ENCODE measurements around the gene TXNRD2.
"Not testable (repeated sequence)": the region's sequence is repeated elsewhere in the genome, so short reads cannot be mapped to it uniquely, and the experiment has no call there.

Gene TXNRD2

DNA sequence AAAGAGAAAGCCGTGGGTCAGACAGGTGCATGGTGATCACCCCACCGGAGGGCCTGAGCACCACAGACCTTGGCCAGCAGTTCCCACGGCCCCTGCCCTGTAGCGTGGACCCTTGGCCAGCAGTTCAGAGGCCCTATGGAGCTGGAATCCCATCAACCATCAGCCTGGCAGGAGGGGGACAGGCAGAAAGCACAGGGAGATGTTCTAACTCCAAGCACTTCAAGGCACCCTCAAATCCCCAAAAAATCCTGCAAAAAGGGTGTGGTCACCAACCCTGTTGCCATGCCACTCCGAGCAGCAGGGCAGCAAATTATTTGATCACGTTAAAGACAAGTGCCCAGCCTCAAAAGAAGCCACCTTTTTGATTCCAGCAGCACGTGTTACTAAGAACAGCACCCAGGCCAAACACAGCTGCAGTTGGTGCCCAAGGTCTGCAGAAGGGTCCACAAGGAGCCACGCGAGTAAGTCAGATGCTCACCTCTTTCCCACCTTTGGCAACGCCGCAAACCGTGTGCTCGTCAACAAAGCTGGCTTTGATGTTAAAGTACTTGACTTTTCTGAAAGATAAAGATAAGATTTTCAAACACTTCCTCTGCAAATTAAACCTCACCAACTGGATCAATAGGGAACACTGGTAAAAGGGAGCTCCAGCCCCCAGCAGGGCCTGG lies 26.2 kb downstream of the TXNRD2 start:
- Mint-ChIP-seq H3K27me3 (no peaks in the 10 kb centered on the region), H3K4me3 (no peak overlapping the region), H3K4me1 (no peaks in the 10 kb centered on the region), H3K27ac (ENCODE audit: low read depth) (peak overlapping the region; percentile 32), H3K9me3 (no peaks in the 10 kb centered on the region), H3K36me3 (ENCODE audit: insufficient read depth) (peaks cover 20% of the 10 kb centered on the region)
- ATAC-seq (replicated peaks; ENCODE audit: extremely low read depth, poor library complexity, severe bottlenecking) (no peak), DNase-seq (ENCODE audit: low spot score in 2 of 2) (no peak)

DNA sequence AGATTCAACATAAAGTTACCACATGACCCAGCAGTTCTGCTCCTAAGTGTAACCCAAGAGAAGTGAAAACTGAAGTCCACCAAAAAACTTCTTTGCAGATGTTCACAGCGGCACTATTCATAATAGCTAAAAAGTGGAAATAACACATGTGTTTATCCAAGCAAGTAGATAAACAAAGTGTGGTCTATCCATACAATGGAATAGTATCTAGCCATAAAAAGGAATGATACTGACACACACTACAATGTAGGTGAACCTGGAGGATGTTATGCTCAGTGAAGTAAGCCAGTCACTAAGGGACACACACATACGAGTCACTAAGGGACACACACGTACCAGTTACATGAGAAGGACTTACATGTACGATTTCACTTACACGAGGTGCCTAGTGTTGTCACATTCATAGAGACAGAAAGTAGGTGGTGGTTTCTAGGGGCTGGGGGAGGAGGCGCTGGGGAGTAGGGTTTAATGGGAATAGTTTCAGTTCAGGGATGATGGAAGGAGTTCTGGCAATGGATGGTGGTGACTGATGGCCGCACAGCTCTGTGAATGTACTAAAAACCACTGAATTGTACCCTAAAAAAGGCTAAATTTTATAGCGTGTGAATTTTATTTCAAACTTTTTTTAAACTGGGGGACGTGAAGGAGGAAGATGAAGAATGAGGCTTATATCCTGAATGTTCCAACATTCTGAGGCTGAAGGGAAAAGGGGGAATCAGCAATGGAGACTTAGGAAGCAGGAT lies 27.2 kb downstream of the TXNRD2 start:
- H3K9me3 Mint-ChIP-seq = no peaks in the 10 kb centered on the region
- H3K36me3 Mint-ChIP-seq (ENCODE audit: insufficient read depth) = peaks cover 24% of the 10 kb centered on the region
- no peaks in the 10 kb centered on the region for H3K27me3 Mint-ChIP-seq
- H3K4me1 Mint-ChIP-seq = peaks cover 6% of the 10 kb centered on the region
- no peak for DNase-seq (ENCODE audit: low spot score in 2 of 2)
- H3K27ac Mint-ChIP-seq (ENCODE audit: low read depth) = peak overlapping the region; percentile 32
- no peak overlapping the region for H3K4me3 Mint-ChIP-seq
- ATAC-seq (replicated peaks; ENCODE audit: extremely low read depth, poor library complexity, severe bottlenecking) = no peak

DNA sequence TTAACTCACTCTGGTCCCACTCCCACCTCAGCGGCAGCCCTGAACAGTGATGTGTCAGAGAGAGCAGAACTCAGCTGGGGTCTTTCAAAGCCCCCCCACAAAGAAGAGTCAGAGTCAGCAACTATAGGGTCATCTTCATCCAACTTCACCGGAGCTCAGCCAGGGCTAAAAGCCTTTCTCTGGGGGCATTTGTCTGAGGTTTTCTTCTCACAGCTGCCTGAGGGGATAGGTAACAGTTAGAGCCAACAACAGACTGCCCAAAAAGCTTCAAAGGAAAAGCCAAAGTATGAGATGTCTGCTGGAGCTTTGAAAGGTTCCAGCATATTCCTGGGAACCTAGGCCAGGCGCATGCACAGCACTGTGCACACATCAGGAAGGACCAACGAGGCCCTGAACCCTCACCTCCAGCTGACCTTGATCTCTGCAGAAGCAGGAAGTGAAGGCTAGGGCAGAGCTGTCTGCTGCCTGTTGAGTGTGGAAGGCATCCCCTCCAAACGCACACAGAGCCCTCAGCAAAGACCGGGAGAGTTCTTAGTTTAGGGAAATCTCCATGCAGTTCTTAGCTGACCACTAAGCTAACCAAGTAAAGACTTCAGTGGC lies 28.2 kb downstream of the TXNRD2 start:
- Mint-ChIP-seq H3K36me3 (ENCODE audit: insufficient read depth) (peaks cover 25% of the 10 kb centered on the region), H3K4me1 (peaks cover 6% of the 10 kb centered on the region), H3K9me3 (no peaks in the 10 kb centered on the region), H3K27ac (ENCODE audit: low read depth) (no peak overlapping the region), H3K4me3 (no peak overlapping the region), H3K27me3 (no peaks in the 10 kb centered on the region)
- ATAC-seq (replicated peaks; ENCODE audit: extremely low read depth, poor library complexity, severe bottlenecking) = no peak
- DNase-seq (ENCODE audit: low spot score in 2 of 2) = no peak

DNA sequence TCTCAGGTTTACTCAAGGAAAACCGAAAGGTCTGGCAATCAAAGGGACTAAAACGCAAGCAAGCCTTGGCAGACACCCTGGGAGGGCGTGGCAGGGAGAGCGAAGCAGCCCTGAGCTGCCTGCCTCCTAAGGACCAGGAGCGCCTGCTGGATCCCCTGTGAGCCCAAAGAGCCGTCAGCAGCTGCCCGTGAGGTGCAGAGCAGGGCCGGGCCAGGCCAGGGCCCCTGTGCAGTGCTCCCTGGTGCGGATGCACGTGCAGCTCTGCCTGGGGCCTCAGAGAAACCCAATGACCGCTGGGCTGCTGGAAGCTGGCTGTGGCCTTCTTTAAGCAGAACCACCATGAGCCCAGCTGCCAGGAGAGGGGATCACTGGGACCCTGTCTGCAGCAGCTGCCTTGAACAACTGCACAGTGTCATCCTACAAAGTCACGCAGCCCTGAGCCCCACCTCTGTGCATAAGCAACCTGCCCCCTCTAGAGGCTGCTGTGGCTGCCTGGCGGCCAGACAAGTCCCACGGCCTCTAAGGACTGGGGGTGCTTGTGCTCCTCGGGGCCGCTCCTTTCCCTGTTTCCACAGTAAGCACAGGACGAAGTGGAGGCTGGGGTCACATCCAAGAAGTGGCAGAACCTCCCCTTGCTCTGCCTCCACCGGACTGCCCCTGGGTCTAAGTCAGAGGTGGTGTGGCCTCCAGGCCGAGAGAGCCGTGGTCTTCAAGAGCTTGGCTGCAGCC lies 29.2 kb downstream of the TXNRD2 start:
- Mint-ChIP-seq H3K27me3 (no peaks in the 10 kb centered on the region), H3K36me3 (ENCODE audit: insufficient read depth) (peaks cover 26% of the 10 kb centered on the region), H3K4me3 (no peak overlapping the region), H3K27ac (ENCODE audit: low read depth) (no peak overlapping the region), H3K4me1 (peaks cover 6% of the 10 kb centered on the region), H3K9me3 (no peaks in the 10 kb centered on the region)
- ATAC-seq (replicated peaks; ENCODE audit: extremely low read depth, poor library complexity, severe bottlenecking) (no peak), DNase-seq (ENCODE audit: low spot score in 2 of 2) (no peak)

DNA sequence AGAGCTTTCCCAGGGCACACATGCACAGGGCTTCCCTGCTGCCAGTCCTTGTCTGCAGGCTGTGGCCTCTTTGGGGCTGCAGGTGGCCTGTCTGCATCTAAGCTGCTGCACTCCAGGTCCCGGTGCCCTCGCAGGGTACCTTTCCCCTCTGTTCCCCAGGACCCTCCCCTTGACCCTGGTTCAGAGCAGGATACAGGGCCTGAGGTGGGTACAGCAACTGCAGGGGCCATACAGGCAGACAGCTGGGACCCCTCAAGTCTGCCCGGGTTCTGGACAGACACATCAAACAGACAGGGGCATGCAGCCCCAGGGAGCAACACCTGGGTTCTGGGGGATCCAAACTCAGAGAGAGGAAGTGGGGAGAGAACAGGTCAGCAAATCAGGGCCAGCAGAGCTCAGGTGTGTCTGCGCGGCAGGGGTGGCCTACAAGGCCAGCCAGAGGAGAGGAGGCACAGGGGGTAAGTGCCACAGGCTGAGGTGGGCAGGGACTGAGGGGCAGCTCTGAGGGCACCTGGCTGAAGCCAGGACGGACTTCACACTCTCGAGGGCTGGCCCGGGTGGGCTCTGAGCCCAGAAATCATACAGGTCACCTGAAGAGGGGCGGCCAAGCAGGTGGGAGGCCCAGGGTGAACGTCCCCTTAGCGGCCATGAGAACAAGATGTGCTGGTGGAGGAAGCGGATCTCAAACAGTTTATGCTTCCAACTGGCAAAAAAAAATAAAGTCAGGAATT lies 29.9 kb downstream of the TXNRD2 start:
- Mint-ChIP-seq H3K36me3 (ENCODE audit: insufficient read depth) (peaks cover 28% of the 10 kb centered on the region), H3K9me3 (no peaks in the 10 kb centered on the region), H3K4me1 (peaks cover 6% of the 10 kb centered on the region), H3K4me3 (no peak overlapping the region), H3K27ac (ENCODE audit: low read depth) (peak overlapping the region; percentile 47), H3K27me3 (no peaks in the 10 kb centered on the region)
- DNase-seq (ENCODE audit: low spot score in 2 of 2) (no peak), ATAC-seq (replicated peaks; ENCODE audit: extremely low read depth, poor library complexity, severe bottlenecking) (no peak)

DNA sequence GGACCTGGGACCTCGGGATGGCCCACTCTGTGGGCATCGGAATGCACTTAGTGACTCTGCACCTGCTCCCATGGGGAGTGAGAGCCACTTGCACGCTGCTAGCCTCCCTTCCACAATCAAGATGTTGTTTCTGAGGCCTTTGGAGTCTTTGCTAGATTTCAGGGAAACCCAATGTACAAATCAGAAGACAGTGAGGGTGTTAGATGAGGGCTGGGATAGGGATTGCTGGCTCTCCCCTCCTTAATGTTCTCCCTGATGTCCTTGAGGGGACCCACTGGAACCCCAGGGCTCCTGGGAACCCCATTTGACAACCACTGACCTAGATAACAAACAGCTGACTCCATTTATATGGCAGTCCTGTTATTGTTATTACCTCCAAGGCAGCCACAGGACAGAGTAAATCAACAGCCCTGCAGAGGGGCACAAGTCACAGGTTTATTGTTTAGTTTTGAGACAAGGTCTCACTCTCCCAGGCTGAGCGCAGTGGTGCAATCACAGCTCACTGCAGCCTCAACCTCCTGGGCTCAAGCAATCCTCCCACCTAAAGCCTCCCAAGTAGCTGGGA lies 31.4 kb downstream of the TXNRD2 start:
- ATAC-seq (replicated peaks; ENCODE audit: extremely low read depth, poor library complexity, severe bottlenecking) (no peak), DNase-seq (ENCODE audit: low spot score in 2 of 2) (no peak)
- Mint-ChIP-seq H3K36me3 (ENCODE audit: insufficient read depth) (peaks cover 31% of the 10 kb centered on the region), H3K27me3 (no peaks in the 10 kb centered on the region), H3K4me3 (peak overlapping the region; percentile 0), H3K27ac (ENCODE audit: low read depth) (peak overlapping the region; percentile 82), H3K4me1 (peaks cover 6% of the 10 kb centered on the region), H3K9me3 (no peaks in the 10 kb centered on the region)

DNA sequence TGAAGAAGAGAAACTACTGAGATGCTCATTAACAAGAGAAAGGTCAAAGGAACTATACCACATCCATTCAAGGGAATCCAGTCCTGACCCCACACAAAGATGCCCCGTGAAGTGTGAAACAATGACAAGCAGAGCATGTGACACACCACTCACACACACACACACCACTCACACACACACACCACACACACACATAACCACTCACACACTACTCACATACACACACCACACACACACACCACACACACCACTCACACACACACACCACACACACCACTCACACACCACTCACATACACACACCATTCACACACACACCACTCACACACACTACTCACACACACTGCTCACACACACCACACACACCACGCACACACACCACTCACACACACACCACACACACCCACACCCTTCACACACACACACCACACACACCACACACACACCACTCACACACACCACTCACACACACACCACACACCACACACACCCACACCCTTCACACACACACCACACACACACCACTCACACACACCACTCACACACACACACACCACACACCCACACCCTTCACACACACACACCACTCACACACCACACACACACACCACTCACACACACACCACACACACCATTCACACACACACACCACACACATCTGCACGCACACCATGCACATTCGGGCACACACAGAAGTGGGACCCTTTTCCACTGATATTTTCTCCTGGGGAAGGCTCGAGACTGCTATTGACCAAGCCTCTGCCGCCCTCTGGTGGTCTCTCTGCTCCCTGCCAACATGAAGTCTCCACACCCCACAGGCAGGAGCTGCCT lies 32.1 kb downstream of the TXNRD2 start:
- no peaks in the 10 kb centered on the region for H3K9me3 Mint-ChIP-seq
- H3K4me3 Mint-ChIP-seq = peak overlapping the region; percentile 0
- H3K36me3 Mint-ChIP-seq (ENCODE audit: insufficient read depth) = peaks cover 27% of the 10 kb centered on the region
- peak; percentile 64 for ATAC-seq (replicated peaks; ENCODE audit: extremely low read depth, poor library complexity, severe bottlenecking)
- H3K27me3 Mint-ChIP-seq = no peaks in the 10 kb centered on the region
- H3K27ac Mint-ChIP-seq (ENCODE audit: low read depth) = peak overlapping the region; percentile 82
- peak; percentile 69 to 74 for DNase-seq (ENCODE audit: low spot score in 2 of 2)
- peaks cover 6% of the 10 kb centered on the region for H3K4me1 Mint-ChIP-seq

DNA sequence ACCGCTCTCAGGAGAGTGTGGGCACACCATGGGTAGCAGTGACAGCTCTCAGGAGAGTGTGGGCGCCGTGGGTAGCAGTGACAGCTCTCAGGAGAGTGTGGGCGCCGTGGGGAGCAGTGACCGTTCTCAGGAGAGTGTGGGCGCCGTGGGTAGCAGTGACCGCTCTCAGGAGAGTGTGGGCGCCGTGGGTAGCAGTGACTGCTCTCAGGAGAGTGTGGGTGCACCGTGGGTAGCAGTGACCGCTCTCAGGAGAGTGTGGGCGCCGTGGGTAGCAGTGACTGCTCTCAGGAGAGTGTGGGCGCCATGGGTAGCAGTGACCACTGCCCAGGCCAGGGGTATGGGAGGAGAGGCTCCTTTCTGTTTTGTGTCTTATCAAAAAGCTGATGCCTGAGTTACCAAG lies 33.7 kb downstream of the TXNRD2 start:
- not testable (repeated sequence) for H3K27me3 Mint-ChIP-seq; H3K4me3 Mint-ChIP-seq; DNase-seq (ENCODE audit: low spot score in 2 of 2); H3K4me1 Mint-ChIP-seq; H3K9me3 Mint-ChIP-seq; ATAC-seq (replicated peaks; ENCODE audit: extremely low read depth, poor library complexity, severe bottlenecking)
- Mint-ChIP-seq H3K27ac (ENCODE audit: low read depth) (peak overlapping the region; percentile 39), H3K36me3 (ENCODE audit: insufficient read depth) (peaks cover 18% of the 10 kb centered on the region)

DNA sequence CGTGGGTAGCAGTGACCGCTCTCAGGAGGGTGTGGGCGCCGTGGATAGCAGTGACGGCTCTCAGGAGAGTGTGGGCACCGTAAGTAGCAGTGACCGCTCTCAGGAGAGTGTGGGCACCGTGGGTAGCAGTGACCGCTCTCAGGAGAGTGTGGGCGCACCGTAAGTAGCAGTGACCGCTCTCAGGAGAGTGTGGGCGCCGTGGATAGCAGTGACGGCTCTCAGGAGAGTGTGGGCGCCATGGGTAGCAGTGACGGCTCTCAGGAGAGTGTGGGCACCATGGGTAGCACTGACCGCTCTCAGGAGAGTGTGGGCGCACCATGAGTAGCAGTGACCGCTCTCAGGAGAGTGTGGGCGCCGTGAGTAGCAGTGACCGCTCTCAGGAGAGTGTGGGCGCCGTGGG lies 34.8 kb downstream of the TXNRD2 start:
- not testable (repeated sequence) for ATAC-seq (replicated peaks; ENCODE audit: extremely low read depth, poor library complexity, severe bottlenecking); DNase-seq (ENCODE audit: low spot score in 2 of 2); H3K4me1 Mint-ChIP-seq; H3K27me3 Mint-ChIP-seq; H3K9me3 Mint-ChIP-seq; H3K27ac Mint-ChIP-seq (ENCODE audit: low read depth); H3K4me3 Mint-ChIP-seq
- peaks cover 20% of the 10 kb centered on the region for H3K36me3 Mint-ChIP-seq (ENCODE audit: insufficient read depth)

DNA sequence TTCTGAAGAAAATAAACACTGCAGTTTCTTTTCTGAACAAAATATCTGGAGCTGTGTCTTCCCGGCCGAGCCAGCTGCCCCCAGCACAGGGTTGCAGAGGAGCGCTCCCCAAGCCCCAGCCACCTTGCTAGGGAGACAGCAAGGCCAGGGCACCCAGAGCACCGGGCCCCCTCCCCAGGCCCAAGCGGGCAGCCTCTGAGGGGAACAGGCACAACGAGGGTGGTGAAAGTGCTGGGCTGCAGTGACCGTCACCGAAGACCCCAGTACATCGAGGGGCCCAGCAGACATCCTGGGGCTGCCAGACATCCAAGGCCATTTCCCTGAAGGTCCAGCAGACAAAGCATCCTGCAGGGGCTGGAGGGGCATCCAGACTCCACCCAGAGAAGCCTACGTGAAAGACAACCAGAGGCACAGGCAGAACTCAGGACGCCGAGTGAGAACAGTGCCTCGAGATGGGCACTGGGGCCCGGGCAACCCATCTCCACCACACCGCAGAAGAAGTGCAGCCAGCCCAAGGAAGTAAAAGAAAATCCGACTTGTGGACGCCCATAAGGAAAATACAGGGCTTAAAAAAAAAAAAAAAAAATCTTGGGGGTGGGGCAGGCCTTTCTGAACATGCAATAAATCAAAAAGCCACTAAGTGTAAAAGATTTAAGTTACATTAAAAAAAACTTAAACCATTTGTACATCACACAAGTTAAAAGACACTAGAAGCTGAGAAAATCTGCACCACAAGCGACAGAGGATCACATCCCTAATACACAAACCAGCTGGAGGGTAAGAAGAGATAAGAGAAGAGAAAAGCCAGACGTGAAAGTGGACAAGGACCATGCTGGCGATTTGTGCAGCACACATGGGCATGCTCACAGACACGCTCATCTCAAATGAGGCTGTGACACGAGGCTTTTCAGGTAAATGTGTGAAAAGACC lies 36.0 kb downstream of the TXNRD2 start:
- no peak for DNase-seq (ENCODE audit: low spot score in 2 of 2)

More for the DNA sequence above, 36.0 kb downstream of the TXNRD2 start:
- peaks cover 6% of the 10 kb centered on the region for H3K4me1 Mint-ChIP-seq
- no peaks in the 10 kb centered on the region for H3K9me3 Mint-ChIP-seq
- no peak overlapping the region for H3K27ac Mint-ChIP-seq (ENCODE audit: low read depth)
- no peak for ATAC-seq (replicated peaks; ENCODE audit: extremely low read depth, poor library complexity, severe bottlenecking)
- H3K4me3 Mint-ChIP-seq = no peak overlapping the region
- peaks cover 17% of the 10 kb centered on the region for H3K36me3 Mint-ChIP-seq (ENCODE audit: insufficient read depth)
- no peaks in the 10 kb centered on the region for H3K27me3 Mint-ChIP-seq

All from central memory CD8-positive, alpha-beta T cell (primary cell).